ENCODE measurements around the gene CEP97.
"Not testable (repeated sequence)": the region's sequence is repeated elsewhere in the genome, so short reads cannot be mapped to it uniquely, and the experiment has no call there.

Gene CEP97

DNA sequence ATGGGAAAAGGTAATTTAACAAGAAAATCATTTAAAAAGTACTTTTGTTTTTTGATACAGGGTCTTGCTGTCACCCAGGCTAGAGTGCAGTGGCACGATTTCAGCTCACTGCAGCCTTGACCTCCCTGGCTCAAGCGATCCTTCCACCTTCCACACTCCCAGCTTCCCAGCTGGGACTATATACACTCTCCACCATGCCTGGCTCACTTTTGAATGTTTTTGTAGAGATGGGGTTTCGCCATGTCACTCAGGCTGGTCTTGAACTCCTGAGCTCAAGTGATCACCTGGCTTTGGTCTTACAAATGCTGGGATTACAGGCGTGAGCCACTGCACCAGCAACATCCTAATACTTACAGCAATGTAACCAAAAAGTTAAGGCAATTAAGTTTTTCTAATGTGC lies 43.9 kb upstream of the CEP97 start:
- ChIA-PET POLR2A (no interaction called here), CTCF (interaction anchor here (1.0 to 2.0 kb wide), 2 partner anchors 24 to 28 kb away, joined by 3 to 5 read pairs; no protein-coding TSS in a partner anchor)

DNA sequence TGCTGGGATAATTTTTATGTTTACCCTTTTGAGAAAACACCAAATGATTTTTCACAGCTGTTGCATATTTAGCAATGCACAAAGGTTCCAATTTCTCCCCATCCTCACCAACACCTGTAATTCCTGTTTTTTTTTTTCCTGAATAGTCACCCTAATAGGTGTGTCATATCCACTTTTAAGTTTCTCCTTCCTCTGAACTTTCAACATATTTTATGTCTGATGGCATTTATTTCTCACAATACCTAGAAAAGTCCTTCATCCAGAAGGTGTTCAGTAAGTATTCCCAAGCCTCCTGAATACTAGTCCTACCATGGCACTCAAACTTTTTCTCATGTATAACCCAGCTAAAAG lies 39.4 kb upstream of the CEP97 start:
- CTCF ChIA-PET, result interaction anchor here (1.7 to 4.0 kb wide), 3 partner anchors 8 to 22 kb away, joined by 3 to 22 read pairs (median 22); partner anchors contain the start of gene ZBTB11

More for the DNA sequence above, 43.9 kb upstream of the CEP97 start:
- DNase-seq (ENCODE audit: low read depth, low spot score), result no peak
- TF ChIP-seq, protein P1, sequence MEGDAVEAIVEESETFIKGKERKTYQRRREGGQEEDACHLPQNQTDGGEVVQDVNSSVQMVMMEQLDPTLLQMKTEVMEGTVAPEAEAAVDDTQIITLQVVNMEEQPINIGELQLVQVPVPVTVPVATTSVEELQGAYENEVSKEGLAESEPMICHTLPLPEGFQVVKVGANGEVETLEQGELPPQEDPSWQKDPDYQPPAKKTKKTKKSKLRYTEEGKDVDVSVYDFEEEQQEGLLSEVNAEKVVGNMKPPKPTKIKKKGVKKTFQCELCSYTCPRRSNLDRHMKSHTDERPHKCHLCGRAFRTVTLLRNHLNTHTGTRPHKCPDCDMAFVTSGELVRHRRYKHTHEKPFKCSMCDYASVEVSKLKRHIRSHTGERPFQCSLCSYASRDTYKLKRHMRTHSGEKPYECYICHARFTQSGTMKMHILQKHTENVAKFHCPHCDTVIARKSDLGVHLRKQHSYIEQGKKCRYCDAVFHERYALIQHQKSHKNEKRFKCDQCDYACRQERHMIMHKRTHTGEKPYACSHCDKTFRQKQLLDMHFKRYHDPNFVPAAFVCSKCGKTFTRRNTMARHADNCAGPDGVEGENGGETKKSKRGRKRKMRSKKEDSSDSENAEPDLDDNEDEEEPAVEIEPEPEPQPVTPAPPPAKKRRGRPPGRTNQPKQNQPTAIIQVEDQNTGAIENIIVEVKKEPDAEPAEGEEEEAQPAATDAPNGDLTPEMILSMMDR (IDR thresholded peaks at IDR 0.05; ENCODE audit: insufficient read depth, low read length, missing control alignments), result no peak
- no peak overlapping the region for H3K4me3 ChIP-seq (ENCODE audit: low read depth, low read length)

DNA sequence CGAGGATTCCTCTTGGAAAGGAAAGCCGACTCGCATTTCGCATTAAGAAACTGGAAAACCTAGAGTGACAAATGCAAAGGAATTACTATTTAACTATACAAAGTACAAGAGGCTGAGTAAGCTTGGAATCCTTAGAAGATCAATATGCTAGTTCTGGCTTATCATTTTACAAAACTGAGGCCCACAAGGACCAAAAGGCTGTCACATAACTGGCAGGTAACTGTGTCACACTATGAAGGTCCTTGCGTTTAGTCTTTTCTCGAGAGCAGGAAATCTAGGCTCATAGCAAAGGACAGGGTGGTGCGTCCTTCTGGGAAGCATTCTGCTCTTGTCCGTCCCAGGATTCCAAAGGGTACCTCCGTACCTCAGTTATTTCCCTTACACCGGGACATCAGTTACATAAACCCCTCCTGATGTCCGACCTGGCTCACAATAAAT lies 38.5 kb upstream of the CEP97 start:
- no peak for DNase-seq (ENCODE audit: low read depth, low spot score)
- peak overlapping the region; percentile 77 for H3K4me3 ChIP-seq (ENCODE audit: low read depth, low read length)
- ChIA-PET POLR2A (interaction anchor here (1.7 to 3.0 kb wide), 2 partner anchors 9 to 39 kb away, joined by 7 to 38 read pairs; partner anchors contain the start of genes CEP97 and ZBTB11), CTCF (interaction anchor here (1.7 to 4.0 kb wide), 3 partner anchors 9 to 21 kb away, joined by 3 to 22 read pairs (median 22); partner anchors contain the start of gene ZBTB11)
- TF ChIP-seq, protein P1 (IDR thresholded peaks at IDR 0.05; ENCODE audit: insufficient read depth, low read length, missing control alignments), result no peak

More for the DNA sequence above, 39.4 kb upstream of the CEP97 start:
- POLR2A ChIA-PET, result interaction anchor here (0.6 to 3.0 kb wide), 2 partner anchors 8 to 143 kb away, joined by 3 to 38 read pairs; partner anchors contain the start of gene ZBTB11
- DNase-seq (ENCODE audit: low read depth, low spot score), result no peak
- TF ChIP-seq, protein P1 (IDR thresholded peaks at IDR 0.05; ENCODE audit: insufficient read depth, low read length, missing control alignments), result no peak
- H3K4me3 ChIP-seq (ENCODE audit: low read depth, low read length), result peak overlapping the region; percentile 77

DNA sequence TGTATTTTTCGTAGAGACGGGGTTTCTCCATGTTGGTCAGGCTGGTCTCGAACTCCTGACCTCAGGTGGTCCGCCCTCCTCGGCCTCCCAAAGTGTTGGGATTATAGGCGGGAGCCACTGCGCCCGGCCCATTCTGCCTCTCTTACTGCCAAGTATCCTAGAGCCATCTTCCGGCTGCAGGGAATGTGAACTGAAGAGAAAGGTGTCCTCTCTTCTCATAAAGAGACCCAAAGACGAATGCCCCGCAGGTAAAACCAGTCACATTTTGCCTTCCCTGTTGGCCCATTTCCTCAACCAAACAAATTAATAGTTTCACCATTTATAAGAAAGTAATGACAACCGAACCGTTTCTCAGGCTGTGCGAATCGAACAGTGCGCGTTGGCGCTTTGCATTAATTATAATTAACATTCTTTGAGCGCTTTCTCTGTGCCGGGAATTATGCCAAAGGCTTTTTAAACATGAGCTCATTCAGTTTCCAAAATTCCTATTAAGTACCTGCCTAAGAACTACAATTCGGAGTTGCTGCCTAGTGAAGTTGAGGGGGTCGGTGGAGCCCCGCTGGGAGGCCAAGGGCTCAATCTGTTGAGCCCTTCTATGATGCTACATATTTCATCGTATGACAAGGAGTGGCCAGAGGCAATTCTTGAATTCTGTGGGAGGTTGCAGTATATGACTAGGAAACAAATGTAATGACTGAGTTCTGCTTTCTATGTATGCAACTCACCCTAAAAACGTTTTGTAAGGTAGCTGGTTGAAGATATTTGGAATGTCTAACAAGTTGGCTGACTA lies 37.1 kb upstream of the CEP97 start:
- ChIA-PET POLR2A (interaction anchor here (0.6 to 3.0 kb wide), 6 partner anchors 11 to 362 kb away, joined by 3 to 38 read pairs (median 4); partner anchors contain the start of genes CEP97 and ZBTB11), CTCF (interaction anchor here (1.3 to 4.0 kb wide), 3 partner anchors 10 to 21 kb away, joined by 3 to 22 read pairs (median 8); partner anchors contain the start of gene ZBTB11)
- TF ChIP-seq, protein P1 (IDR thresholded peaks at IDR 0.05; ENCODE audit: insufficient read depth, low read length, missing control alignments), result no peak
- no peak for DNase-seq (ENCODE audit: low read depth, low spot score)
- peak overlapping the region; percentile 55 for H3K4me3 ChIP-seq (ENCODE audit: low read depth, low read length)

DNA sequence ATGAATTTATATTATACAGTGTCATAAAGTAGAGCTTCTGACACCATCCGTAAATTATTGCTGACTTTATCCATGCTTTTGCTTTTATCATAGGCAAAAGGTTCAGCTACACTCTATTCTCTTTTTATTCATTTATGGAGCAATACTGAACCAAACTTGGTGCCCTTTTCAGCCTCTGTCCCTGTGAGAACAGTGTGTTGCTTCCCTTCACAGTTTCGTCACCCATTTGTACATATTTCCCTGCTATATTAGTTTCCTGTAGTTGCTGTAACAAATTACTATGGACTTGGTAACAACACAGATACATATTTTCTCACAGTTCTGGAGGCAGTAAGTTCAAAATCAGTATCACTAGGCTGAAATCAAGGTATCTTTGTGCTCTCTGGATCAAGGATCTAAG lies 35.1 kb upstream of the CEP97 start:
- H3K4me3 ChIP-seq (ENCODE audit: low read depth, low read length), result no peak overlapping the region
- TF ChIP-seq, protein P1 (IDR thresholded peaks at IDR 0.05; ENCODE audit: insufficient read depth, low read length, missing control alignments), result no peak
- DNase-seq (ENCODE audit: low read depth, low spot score), result no peak
- CTCF ChIA-PET, result interaction anchor here (2.3 kb wide), 1 partner anchor 19 kb away, joined by 8 read pairs; no protein-coding TSS in a partner anchor
- POLR2A ChIA-PET, result no interaction called here

DNA sequence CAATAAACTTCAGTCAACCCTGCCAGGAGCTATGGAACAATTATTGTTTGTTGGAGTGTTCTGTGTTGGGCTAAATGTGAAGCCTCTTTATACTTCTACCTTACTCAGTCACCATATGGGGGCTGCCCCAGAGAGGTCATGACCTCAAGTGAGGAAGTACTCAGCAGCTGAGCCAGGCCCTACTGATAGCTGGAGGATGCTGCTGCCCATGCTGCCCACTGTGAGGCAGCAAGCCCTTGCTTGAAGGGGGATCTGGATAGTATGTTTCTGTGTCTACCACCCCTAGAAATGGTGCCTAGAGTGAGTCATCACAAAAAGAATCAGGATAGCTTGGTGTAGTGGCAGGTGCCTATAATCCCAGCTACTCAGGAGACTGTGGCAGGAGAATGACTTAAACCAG lies 33.4 kb upstream of the CEP97 start:
- H3K4me3 ChIP-seq (ENCODE audit: low read depth, low read length), result no peak overlapping the region
- CTCF ChIA-PET, result interaction anchor here (0.9 to 1.6 kb wide), 4 partner anchors 10 to 17 kb away, joined by 3 to 17 read pairs (median 4); no protein-coding TSS in a partner anchor
- TF ChIP-seq, protein P1 (IDR thresholded peaks at IDR 0.05; ENCODE audit: insufficient read depth, low read length, missing control alignments), result no peak
- POLR2A ChIA-PET, result no interaction called here
- no peak for DNase-seq (ENCODE audit: low read depth, low spot score)

DNA sequence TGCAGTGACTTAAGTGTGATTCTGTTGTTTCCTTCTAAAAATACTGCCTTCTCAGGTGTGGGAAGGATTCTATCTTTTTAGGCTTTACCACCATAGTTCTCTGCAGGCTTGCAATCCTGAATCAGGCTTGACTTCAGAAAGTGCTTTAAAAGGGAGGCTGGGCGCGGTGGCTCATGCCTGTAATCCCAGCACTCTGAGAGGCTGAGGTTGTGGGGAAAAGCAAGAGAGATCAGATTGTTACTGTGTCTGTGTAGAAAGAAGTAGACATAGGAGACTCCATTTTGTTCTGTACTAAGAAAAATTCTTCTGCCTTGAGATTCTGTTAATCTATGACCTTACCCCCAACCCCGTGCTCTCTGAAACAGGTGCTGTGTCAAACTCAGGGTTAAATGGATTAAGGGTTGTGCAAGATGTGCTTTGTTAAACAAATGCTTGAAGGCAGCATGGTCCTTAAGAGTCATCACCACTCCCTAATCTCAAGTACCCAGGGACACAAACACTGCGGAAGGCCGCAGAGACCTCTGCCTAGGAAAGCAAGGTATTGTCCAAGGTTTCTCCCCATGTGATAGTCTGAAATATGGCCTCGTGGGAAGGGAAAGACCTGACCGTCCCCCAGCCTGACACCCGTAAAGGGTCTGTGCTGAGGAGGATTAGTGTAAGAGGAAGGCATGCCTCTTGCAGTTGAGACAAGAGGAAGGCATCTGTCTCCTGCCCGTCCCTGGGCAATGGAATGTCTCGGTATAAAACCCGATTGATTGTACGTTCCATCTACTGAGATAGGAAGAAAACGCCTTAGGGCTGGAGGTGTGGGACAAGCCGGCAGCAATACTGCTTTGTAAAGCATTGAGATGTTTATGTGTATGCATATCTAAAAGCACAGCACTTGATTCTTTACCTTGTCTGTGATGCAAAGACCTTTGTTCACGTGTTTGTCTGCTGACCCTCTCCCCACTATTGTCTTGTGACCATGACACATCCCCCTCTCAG lies 32.4 kb upstream of the CEP97 start:
- CTCF ChIA-PET, result interaction anchor here (0.8 to 1.6 kb wide), 3 partner anchors 11 to 16 kb away, joined by 3 to 17 read pairs (median 4); no protein-coding TSS in a partner anchor
- POLR2A ChIA-PET; DNase-seq (ENCODE audit: low read depth, low spot score); H3K4me3 ChIP-seq (ENCODE audit: low read depth, low read length): not testable (repeated sequence)
